ENCODE results near the gene SHCBP1. TPM values are rescaled to one million over a fixed set of nuclear protein-coding genes. Genes with fewer than 3 reads are reported as not detected.
A peak's percentile ranks its signal among the peaks of the same experiment; 100 is the strongest.
"Not testable (repeated sequence)": the region's sequence is repeated elsewhere in the genome, so short reads cannot be mapped to it uniquely, and the experiment has no call there.

Gene SHCBP1
- total RNA-seq, 1 donor from 2014 or later: 5.4 TPM

DNA sequence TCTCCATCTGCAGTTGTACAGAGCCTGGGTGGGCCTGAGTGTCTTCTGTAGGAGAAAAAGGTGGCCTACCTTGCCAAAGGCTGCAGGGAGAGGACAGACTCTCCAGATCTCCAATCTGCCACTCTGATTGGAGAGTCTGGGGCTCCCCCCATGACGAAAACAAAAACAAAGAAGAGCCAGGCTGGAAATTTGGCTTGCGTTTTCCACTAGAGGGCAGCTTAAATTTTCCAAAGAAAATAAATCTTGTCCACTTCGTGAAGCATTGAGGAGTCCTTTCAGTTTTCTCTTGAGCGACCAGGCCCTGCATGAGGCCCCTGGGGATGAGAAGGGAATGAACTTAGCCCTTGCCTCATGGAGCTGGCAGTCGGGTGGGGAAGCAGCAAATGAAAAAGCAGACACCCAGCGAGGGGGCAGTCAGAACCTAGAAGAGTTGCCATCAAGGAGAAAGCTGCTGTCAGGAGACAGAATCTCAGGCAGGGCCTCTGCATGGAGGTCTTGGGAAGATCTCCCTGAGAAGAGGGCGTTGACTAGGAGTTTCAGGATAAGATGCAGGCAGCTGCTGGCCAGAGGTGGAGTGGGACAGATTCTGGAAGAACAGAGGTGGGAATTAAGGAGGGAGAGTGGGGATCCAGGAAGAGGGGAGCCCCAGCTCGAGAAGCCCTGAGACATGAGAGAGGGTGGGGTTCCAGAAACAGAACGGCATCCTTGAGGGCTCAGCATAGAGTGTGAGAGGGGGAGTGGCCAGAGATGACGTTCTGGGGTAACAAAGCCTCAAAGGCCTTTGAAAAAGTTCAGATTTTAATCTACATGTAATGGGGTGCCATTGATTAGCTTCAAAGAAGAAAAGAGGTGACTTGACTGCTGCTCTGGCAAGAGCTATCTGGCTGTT is 8.4 kb upstream of the SHCBP1 start:
- Mint-ChIP-seq H3K27ac (ENCODE audit: unreplicated experiment) (peak overlapping the region; percentile 67), H3K4me1 (ENCODE audit: unreplicated experiment) (peaks cover 20% of the 10 kb centered on the region), H3K36me3 (ENCODE audit: low read depth, unreplicated experiment) (no peaks in the 10 kb centered on the region), H3K27me3 (ENCODE audit: unreplicated experiment) (peaks cover 3% of the 10 kb centered on the region), H3K4me3 (ENCODE audit: unreplicated experiment) (no peak overlapping the region), H3K9me3 (ENCODE audit: unreplicated experiment) (no peaks in the 10 kb centered on the region)
- TF ChIP-seq, protein P1, sequence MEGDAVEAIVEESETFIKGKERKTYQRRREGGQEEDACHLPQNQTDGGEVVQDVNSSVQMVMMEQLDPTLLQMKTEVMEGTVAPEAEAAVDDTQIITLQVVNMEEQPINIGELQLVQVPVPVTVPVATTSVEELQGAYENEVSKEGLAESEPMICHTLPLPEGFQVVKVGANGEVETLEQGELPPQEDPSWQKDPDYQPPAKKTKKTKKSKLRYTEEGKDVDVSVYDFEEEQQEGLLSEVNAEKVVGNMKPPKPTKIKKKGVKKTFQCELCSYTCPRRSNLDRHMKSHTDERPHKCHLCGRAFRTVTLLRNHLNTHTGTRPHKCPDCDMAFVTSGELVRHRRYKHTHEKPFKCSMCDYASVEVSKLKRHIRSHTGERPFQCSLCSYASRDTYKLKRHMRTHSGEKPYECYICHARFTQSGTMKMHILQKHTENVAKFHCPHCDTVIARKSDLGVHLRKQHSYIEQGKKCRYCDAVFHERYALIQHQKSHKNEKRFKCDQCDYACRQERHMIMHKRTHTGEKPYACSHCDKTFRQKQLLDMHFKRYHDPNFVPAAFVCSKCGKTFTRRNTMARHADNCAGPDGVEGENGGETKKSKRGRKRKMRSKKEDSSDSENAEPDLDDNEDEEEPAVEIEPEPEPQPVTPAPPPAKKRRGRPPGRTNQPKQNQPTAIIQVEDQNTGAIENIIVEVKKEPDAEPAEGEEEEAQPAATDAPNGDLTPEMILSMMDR (IDR thresholded peaks at IDR 0.05; ENCODE audit: unreplicated experiment): peak; percentile 39
- DNase-seq (ENCODE audit: low spot score): peak; percentile 24

DNA sequence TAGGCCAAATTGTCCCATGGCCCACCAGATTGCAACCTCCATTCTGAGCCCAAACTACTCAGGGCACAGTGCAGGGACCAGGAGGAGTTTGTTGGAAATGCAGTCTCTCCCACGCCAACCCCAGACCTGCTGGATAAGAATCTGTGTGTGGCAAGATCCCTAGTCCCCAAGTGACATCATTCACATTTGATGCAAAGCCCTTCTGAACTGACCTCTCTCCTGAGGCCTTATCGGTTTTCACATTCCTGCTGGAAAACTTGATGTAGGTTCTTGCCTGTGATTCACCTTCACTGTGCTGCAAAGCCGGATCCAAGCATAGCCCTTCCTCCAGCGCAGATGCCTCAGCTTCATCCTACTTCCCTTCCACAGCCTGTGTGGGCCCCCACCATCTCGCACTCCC is 6.6 kb upstream of the SHCBP1 start:
- H3K4me3 Mint-ChIP-seq (ENCODE audit: unreplicated experiment): no peak overlapping the region
- no peak for DNase-seq (ENCODE audit: low spot score)

GRCh38 chr16:46626681-46627080 is 5.5 kb upstream of the SHCBP1 start:
- not testable (repeated sequence) for H3K9me3 Mint-ChIP-seq (ENCODE audit: unreplicated experiment); H3K27ac Mint-ChIP-seq (ENCODE audit: unreplicated experiment); H3K27me3 Mint-ChIP-seq (ENCODE audit: unreplicated experiment); H3K4me3 Mint-ChIP-seq (ENCODE audit: unreplicated experiment); H3K36me3 Mint-ChIP-seq (ENCODE audit: low read depth, unreplicated experiment); DNase-seq (ENCODE audit: low spot score)
- H3K4me1 Mint-ChIP-seq (ENCODE audit: unreplicated experiment): peaks cover 27% of the 10 kb centered on the region

More for the DNA sequence above, 6.6 kb upstream of the SHCBP1 start:
- Mint-ChIP-seq H3K27me3 (ENCODE audit: unreplicated experiment) (peaks cover 3% of the 10 kb centered on the region), H3K9me3 (ENCODE audit: unreplicated experiment) (no peaks in the 10 kb centered on the region), H3K27ac (ENCODE audit: unreplicated experiment) (no peak overlapping the region), H3K36me3 (ENCODE audit: low read depth, unreplicated experiment) (no peaks in the 10 kb centered on the region), H3K4me1 (ENCODE audit: unreplicated experiment) (peaks cover 20% of the 10 kb centered on the region)
- TF ChIP-seq, protein P1 (IDR thresholded peaks at IDR 0.05; ENCODE audit: unreplicated experiment): no peak

GRCh38 chr16:46624862-46625261 is 3.7 kb upstream of the SHCBP1 start:
- not testable (repeated sequence) for H3K36me3 Mint-ChIP-seq (ENCODE audit: low read depth, unreplicated experiment); H3K27me3 Mint-ChIP-seq (ENCODE audit: unreplicated experiment); H3K27ac Mint-ChIP-seq (ENCODE audit: unreplicated experiment); DNase-seq (ENCODE audit: low spot score); H3K4me3 Mint-ChIP-seq (ENCODE audit: unreplicated experiment); H3K9me3 Mint-ChIP-seq (ENCODE audit: unreplicated experiment)
- H3K4me1 Mint-ChIP-seq (ENCODE audit: unreplicated experiment): peaks cover 32% of the 10 kb centered on the region

DNA sequence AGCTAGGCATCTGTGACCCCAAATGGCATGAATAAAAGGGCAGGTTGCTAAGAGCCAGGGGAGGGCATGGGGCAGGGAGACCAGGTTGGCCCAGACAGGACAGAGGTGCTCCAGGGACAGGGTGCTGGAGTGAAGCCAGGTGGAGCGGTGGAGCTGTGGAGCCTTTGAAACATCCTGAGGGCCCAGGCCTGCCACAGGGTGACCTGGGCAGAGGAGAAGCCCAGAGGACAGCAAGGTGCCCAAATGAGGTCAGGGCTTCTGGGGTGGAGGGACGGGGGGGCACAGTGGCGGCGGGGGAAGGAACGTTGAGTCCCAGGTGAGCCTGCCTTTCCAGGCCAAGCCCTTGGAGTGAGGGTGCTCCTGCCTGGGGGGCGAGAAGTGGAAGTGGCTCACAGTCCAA is 2.5 kb upstream of the SHCBP1 start:
- H3K9me3 Mint-ChIP-seq (ENCODE audit: unreplicated experiment); H3K4me3 Mint-ChIP-seq (ENCODE audit: unreplicated experiment); H3K36me3 Mint-ChIP-seq (ENCODE audit: low read depth, unreplicated experiment); DNase-seq (ENCODE audit: low spot score); H3K27ac Mint-ChIP-seq (ENCODE audit: unreplicated experiment); H3K27me3 Mint-ChIP-seq (ENCODE audit: unreplicated experiment): not testable (repeated sequence)
- peaks cover 22% of the 10 kb centered on the region for H3K4me1 Mint-ChIP-seq (ENCODE audit: unreplicated experiment)

DNA sequence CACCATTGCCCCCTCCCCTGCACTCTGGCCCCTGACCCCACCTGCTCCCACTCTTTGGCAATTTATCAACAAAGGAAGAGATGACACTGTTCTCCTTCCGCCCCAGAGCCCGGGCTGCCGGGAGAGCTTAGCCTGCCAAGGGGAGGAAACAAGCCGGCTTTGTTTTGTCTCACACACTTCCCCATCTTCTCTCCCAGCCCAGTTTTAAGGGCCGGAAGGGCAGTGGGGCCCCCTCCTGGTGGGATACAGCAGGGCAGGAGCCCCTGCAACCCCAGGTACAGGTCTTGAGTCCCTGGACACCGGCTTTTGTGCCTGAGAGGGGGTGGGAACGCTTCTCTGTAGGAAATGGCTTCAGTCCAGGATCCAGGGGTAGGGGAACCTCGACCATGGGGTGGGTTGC is 2.1 kb upstream of the SHCBP1 start:
- not testable (repeated sequence) for H3K27me3 Mint-ChIP-seq (ENCODE audit: unreplicated experiment); H3K4me3 Mint-ChIP-seq (ENCODE audit: unreplicated experiment); H3K36me3 Mint-ChIP-seq (ENCODE audit: low read depth, unreplicated experiment); H3K27ac Mint-ChIP-seq (ENCODE audit: unreplicated experiment); H3K9me3 Mint-ChIP-seq (ENCODE audit: unreplicated experiment)
- DNase-seq (ENCODE audit: low spot score): peak; percentile 42
- peaks cover 22% of the 10 kb centered on the region for H3K4me1 Mint-ChIP-seq (ENCODE audit: unreplicated experiment)

Measured in endothelial cell (in vitro differentiated cells).